Measurements from ENCODE around the gene MCUB.

MCUB gene

GRCh38 chr4:109699553-109700225 lies 139.6 kb downstream of the MCUB start:
- in situ Hi-C loops (cut with HindIII; ENCODE audit: low sequenced_read_pairs): no loop called here
- TF ChIP-seq CTCF (IDR thresholded peaks at IDR 0.05; ENCODE audit: low read depth, low read length, missing control alignments): no peak

GRCh38 chr4:109701566-109702410 lies 141.7 kb downstream of the MCUB start:
- in situ Hi-C loops (cut with HindIII; ENCODE audit: low sequenced_read_pairs): no loop called here
- no peak for DNase-seq (ENCODE audit: low read depth)
- H3K4me3 ChIP-seq (ENCODE audit: low read depth, low read length): peak overlapping the region; percentile 66
- TF ChIP-seq CTCF (IDR thresholded peaks at IDR 0.05; ENCODE audit: low read depth, low read length, missing control alignments): no peak

More at GRCh38 chr4:109699553-109700225, 139.6 kb downstream of the MCUB start:
- no peak overlapping the region for H3K4me3 ChIP-seq (ENCODE audit: low read depth, low read length)
- DNase-seq (ENCODE audit: low read depth): peak; percentile 46

GRCh38 chr4:109702950-109703663 lies 143.1 kb downstream of the MCUB start, which contains the start of gene CASP6:
CASP6 (minus strand) TSS chr4:109703445; CDS start chr4:109703395, 50 bp downstream.
- in situ Hi-C loops (cut with HindIII; ENCODE audit: low sequenced_read_pairs): no loop called here
- TF ChIP-seq CTCF (IDR thresholded peaks at IDR 0.05; ENCODE audit: low read depth, low read length, missing control alignments): peak; percentile 60
- DNase-seq (ENCODE audit: low read depth): peak; percentile 32
- H3K4me3 ChIP-seq (ENCODE audit: low read depth, low read length): peak within 1 kb of the TSS; percentile 66

GRCh38 chr4:109703664-109704361 lies 143.8 kb downstream of the MCUB start:
- in situ Hi-C loops (cut with HindIII; ENCODE audit: low sequenced_read_pairs): no loop called here
- no peak for DNase-seq (ENCODE audit: low read depth)
- TF ChIP-seq CTCF (IDR thresholded peaks at IDR 0.05; ENCODE audit: low read depth, low read length, missing control alignments): no peak

GRCh38 chr4:109708435-109708834 lies 148.4 kb downstream of the MCUB start:
- in situ Hi-C loops (cut with HindIII; ENCODE audit: low sequenced_read_pairs): no loop called here
- H3K4me3 ChIP-seq (ENCODE audit: low read depth, low read length): no peak overlapping the region
- DNase-seq (ENCODE audit: low read depth): no peak
- TF ChIP-seq CTCF (IDR thresholded peaks at IDR 0.05; ENCODE audit: low read depth, low read length, missing control alignments): no peak

More at GRCh38 chr4:109703664-109704361, 143.8 kb downstream of the MCUB start:
- peak overlapping the region; percentile 66 for H3K4me3 ChIP-seq (ENCODE audit: low read depth, low read length)

GRCh38 chr4:109708990-109709389 lies 148.9 kb downstream of the MCUB start:
- in situ Hi-C loops (cut with HindIII; ENCODE audit: low sequenced_read_pairs): no loop called here
- no peak for TF ChIP-seq CTCF (IDR thresholded peaks at IDR 0.05; ENCODE audit: low read depth, low read length, missing control alignments)
- DNase-seq (ENCODE audit: low read depth): no peak
- H3K4me3 ChIP-seq (ENCODE audit: low read depth, low read length): no peak overlapping the region

Data from astrocyte of the cerebellum (primary cell).